CD4-positive, alpha-beta T cell treated with Interleukin-17A for 4 hours (primary cell): ENCODE results near the gene CLEC16A.
A peak's percentile ranks its signal among the peaks of the same experiment; 100 is the strongest.
"Not testable (repeated sequence)": the region's sequence is repeated elsewhere in the genome, so short reads cannot be mapped to it uniquely, and the experiment has no call there.

Source experiments
- DNase-seq: peaks from one replicate; pipeline ENCODE4 v3.0.0-alpha.2; 2020; ENCODE audit warnings: mixed read lengths

Gene CLEC16A

GRCh38 chr16:10941127-10941933, 3.0 kb upstream of the CLEC16A start:
- DNase-seq, result no peak

DNA sequence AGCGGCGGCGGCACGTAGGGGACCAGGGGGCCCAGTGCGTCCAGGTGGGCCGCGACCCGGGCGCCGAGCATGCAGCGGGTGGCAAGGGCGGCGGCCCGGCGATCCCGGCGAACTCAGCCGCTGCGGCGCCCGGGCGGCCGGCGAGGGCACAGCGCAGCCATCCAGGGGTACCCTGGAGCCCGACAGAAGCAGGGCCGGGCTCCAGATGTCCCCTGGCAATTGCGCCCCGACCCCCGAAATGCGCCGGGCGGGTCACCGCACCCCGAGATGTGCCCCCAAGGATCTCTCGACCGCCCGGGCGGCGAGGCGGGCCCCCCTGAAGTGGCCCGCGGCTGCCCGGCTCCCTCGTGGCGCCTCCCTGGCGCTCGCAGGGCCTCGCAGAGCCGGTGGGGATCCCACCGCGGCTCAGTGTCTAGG, 2.4 kb upstream of the CLEC16A start:
- not testable (repeated sequence) for DNase-seq

- peak; percentile 95 for DNase-seq
Measured at GRCh38 chr16:10942352-10943063, 1.9 kb upstream of the CLEC16A start, which contains the start of gene DEXI. Gene DEXI (minus strand): TSS chr16:10942468. CDS start chr16:10942005, 463 bp downstream.

GRCh38 chr16:10943064-10943353, 1.4 kb upstream of the CLEC16A start:
- no peak for DNase-seq

- no peak for DNase-seq
Measured at GRCh38 chr16:10945065-10945787, 862 bp downstream of the CLEC16A start.

GRCh38 chr16:10946308-10946707, 1.9 kb downstream of the CLEC16A start:
- DNase-seq, result no peak

DNA sequence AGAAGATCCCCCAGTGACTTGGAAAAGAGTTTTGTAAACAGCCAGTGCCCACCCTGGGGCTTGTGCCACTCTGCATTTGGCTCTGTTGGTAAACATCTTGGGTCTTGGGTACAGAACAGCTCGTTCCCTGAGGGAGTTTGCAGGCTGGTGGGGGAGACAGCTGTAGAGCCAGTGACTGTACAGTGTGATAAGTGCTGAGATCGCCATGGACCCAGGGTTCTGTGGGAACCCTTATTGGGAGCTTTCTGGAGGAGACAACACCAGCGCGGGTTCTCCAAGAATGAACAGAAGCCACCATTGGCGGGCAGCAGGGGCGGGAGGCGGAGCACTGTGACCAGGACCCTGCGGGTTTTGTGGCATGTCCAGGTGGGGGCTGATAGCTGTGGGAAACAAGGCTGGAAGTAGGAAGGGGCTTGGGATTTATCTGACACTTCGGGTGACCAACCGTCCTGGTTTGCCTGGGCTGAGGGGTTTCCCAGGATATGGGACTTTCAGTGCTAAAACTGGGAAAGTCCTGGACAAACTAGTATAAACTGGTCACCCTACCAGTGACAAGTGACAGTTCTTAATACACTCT, 2.9 kb downstream of the CLEC16A start:
- no peak for DNase-seq

- DNase-seq, result peak; percentile 48
Measured at GRCh38 chr16:10949424-10949970, 5.1 kb downstream of the CLEC16A start.

GRCh38 chr16:10950393-10950792, 6.0 kb downstream of the CLEC16A start:
- DNase-seq, result no peak

DNA sequence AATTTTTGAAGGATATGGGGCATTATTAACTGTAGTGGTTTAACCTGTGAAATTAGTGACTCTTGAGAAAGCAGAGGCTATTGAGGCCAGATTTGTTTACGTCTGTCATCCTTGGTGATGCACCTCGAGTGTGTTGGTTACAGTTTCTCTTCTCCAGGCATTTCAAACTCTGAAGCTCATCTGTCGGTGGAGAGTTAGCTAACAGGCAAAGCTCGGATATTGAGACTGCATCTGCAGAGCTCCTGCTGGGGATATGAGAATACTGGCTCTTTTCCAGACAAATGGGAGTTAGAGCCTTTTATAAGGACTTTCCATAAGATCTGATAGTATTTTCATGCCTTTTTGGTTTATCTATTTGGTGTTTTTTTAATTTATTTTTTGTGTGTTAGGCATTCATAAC, 6.7 kb downstream of the CLEC16A start:
- DNase-seq, result no peak

GRCh38 chr16:10954903-10955302, 10.5 kb downstream of the CLEC16A start:
- no peak for DNase-seq

GRCh38 chr16:10957771-10958482, 13.6 kb downstream of the CLEC16A start:
- no peak for DNase-seq

GRCh38 chr16:10959161-10959560, 14.8 kb downstream of the CLEC16A start:
- no peak for DNase-seq

DNA sequence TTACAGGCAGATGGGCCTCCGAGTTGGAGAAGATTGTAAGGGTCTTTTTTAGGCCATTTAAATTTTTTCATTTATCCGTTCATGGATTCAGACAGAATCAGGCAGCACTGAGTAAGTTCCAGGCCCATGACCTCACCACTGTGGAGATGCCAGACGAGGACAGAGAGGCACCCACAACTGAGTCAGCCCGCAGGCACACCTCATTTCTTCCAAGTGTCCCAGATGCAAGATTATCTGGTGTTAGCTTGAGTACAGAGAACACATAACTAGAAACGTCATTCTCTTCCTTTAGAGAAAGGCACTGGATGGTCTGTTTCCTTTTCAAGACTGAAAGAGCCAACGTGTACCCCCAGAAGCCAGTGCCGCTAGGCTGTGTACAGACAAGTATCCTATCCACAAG, 16.9 kb downstream of the CLEC16A start:
- no peak for DNase-seq

DNA sequence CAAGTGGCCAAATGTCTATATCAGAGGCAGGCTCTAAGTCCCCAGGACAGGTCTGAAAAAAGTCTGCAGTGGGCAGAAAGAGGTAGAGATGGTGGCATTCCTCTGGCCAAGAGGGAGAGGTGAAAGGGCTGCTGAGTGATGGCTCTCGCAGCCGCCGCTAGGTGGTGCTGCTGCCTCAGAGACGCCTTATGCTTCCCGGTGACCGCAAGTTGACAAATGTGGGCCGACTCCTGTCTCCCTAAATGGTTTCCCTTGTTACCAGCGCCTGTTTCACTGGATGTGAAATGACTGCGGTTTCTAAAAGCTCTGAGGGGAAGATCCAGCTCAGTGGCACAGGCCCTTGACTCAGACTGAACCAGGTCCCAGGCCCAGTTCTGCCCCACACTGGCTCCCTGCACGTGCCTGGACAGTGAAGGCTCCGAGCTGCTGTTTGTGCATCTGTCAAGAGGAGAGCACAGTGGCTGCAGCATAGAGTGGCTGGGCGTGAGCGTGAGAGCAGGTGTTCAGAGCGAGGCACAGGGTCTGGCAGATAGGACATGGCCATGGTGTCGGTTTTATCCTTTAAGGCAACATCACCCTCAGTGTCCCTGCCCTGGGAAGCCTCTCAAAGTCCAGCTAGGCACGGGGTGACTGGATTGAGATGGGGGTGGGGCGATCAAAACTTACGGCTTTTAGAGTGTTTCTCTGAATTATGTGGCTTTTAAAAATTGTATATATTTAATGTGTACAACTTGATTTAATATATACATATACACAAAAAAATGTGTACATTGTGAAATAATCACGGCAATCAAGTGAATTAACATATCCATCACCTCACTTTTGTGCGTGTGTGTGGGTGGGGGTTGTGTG, 19.9 kb downstream of the CLEC16A start:
- DNase-seq, result peak; percentile 89

GRCh38 chr16:10964891-10965326, 20.5 kb downstream of the CLEC16A start:
- peak; percentile 70 for DNase-seq

GRCh38 chr16:10965440-10966061, 21.2 kb downstream of the CLEC16A start:
- DNase-seq, result no peak

DNA sequence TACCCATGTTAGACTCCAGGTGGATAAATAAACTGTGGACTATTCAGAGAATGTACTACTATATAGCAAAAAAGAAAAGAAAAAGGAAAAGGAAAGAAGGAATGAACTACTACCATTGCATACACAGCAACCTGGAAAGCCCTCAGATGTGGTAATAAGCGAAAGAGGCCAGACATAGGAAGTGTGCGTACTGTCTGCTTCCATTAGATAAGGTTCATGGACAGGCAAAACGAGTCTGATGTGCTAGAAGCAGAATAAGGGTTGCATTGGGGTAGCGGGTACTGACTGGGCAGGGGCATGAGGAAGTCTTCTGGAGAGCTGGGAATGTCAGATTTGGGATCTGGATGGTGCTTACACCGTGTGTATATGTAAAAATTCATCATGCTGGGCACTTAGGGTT, 21.8 kb downstream of the CLEC16A start:
- DNase-seq, result no peak

- DNase-seq, result not testable (repeated sequence)
Measured at GRCh38 chr16:10966559-10966958, 22.2 kb downstream of the CLEC16A start.

DNA sequence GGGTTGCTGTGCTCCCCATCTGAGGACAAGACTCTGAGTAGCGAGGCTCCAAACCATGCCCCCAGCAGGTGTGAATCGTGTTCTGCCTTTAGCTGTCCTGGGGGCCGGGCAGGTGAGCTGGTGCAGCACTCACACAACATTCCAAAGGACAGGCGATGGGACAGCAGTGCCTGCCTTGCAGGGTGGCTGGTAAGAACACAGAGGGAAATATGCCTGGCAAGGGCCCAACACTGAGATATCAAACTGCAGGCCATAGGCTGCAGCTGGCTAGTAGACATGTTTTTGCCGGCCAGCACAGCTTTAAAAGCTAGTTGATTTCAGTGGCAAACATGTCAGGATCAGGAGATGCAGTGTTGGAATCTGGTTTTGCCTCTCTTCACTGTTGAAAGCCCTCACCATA, 23.6 kb downstream of the CLEC16A start:
- no peak for DNase-seq

DNA sequence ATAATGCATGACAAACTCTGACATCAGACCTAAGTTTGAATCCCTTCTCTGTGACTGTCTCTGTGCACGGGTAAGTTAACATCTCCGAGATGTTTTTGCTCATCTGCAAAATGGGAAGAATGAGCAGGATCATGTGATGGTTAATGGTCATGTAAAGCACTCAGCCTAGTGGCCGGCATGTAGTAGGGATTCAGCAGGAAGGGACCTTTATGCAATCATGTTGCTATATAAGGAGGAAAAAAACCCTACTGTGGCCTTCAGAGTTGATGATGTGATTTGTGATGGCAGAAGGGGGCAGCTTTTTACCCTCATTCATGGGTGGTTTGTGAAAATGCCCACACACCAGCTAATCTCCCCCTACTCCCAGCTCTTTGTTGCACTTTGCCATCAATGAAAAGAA, 24.1 kb downstream of the CLEC16A start:
- DNase-seq, result no peak
